OCI-LY3 (cell line): ENCODE results near the gene PRKCQ.

Source experiments
- H2AFZ ChIP-seq: fragments of 200-600, 300-600 bp; shearing (Covaris generic); 2 replicates; pipeline ENCODE4 v1.6.0; 2014; ENCODE audit warnings: antibody characterized with exemption, low read depth, low read length
- H3K27ac ChIP-seq: fragments of 200-600, 300-600 bp; sonication (generic); 2 replicates; pipeline ENCODE4 v1.5.1; 2014; ENCODE audit warnings: mild to moderate bottlenecking, low read length, moderate library complexity, mixed read lengths
- H3K27me3 ChIP-seq: fragments of 200-600, 300-600 bp; sonication (generic); 2 replicates; pipeline ENCODE4 v1.6.1; 2014; ENCODE audit warnings: low read depth, low read length, mixed read lengths
- H3K36me3 ChIP-seq: fragments of 200-600, 300-600 bp; sonication (generic); replicated peaks from 2 replicates; pipeline ENCODE3; 2014; ENCODE audit warnings: low read depth, low read length, mixed read lengths
- H3K4me1 ChIP-seq: fragments of 300-600, 200-600 bp; sonication (generic); 2 replicates; pipeline ENCODE4 v1.6.1; 2014; ENCODE audit warnings: low read length, mixed read lengths
- H3K4me2 ChIP-seq: fragments of 200-600, 300-600 bp; sonication (generic); 2 replicates; pipeline ENCODE4 v1.6.1; 2014; ENCODE audit warnings: low read length, mixed read lengths
- H3K4me3 ChIP-seq: fragments of 300-600, 200-600 bp; sonication (generic); 2 replicates; pipeline ENCODE4 v1.5.1; 2014; ENCODE audit warnings: antibody characterized with exemption, mild to moderate bottlenecking, low read length, moderate library complexity
- H3K79me2 ChIP-seq: fragments of 300-600, 200-600 bp; shearing (Covaris generic); 2 replicates; pipeline ENCODE4 v1.6.1; 2014; ENCODE audit warnings: mild to moderate bottlenecking, low read length, mixed read lengths
- H3K9ac ChIP-seq: fragments of 300-600, 200-600 bp; shearing (Covaris generic); 2 replicates; pipeline ENCODE4 v1.6.0; 2014; ENCODE audit warnings: mild to moderate bottlenecking, low read length, moderate library complexity
- H3K9me3 ChIP-seq: fragments of 200-600, 300-600 bp; shearing (Covaris generic); 2 replicates; pipeline ENCODE4 v1.6.1; 2014; ENCODE audit warnings: low read length, mixed read lengths; ENCODE audit not compliant: insufficient read depth
- H4K20me1 ChIP-seq: fragments of 200-600, 300-600 bp; sonication (generic); 2 replicates; pipeline ENCODE4 v1.6.1; 2016; ENCODE audit warnings: low read length, mixed read lengths; ENCODE audit not compliant: insufficient read depth
- CTCF ChIP-seq: fragments of 200-600, 300-600 bp; sonication (generic); IDR thresholded peaks from 2 replicates; pipeline ENCODE4 v1.5.1; 2014; ENCODE audit warnings: antibody characterized with exemption, low read length, low read depth
- EZH2phosphoT487 ChIP-seq: fragments of 200-600 bp; shearing (Covaris generic); IDR thresholded peaks from 2 replicates; pipeline ENCODE4 v1.6.1; 2018; ENCODE audit warnings: antibody characterized with exemption, mixed run types, low read depth

Gene PRKCQ

GRCh38 chr10:6567203-6567703 is 12.8 kb downstream of the PRKCQ start:
- H4K20me1 ChIP-seq, result no peaks in the 10 kb centered on the region
- no peaks in the 10 kb centered on the region for H3K79me2 ChIP-seq
- no peak for TF ChIP-seq CTCF
- no peak for TF ChIP-seq EZH2phosphoT487
- H3K4me3 ChIP-seq, result no peak overlapping the region
- no peaks in the 10 kb centered on the region for H3K4me1 ChIP-seq
- H3K9ac ChIP-seq, result no peak overlapping the region
- no peak overlapping the region for H3K27ac ChIP-seq
- no peak overlapping the region for H2AFZ ChIP-seq
- H3K27me3 ChIP-seq, result no peaks in the 10 kb centered on the region; the same call in 1 of the 2 replicates
- no peaks in the 10 kb centered on the region for H3K36me3 ChIP-seq
- no peak overlapping the region for H3K4me2 ChIP-seq
- no peaks in the 10 kb centered on the region for H3K9me3 ChIP-seq

- no peaks in the 10 kb centered on the region for H4K20me1 ChIP-seq
- H3K9ac ChIP-seq, result no peak overlapping the region
- H3K36me3 ChIP-seq, result no peaks in the 10 kb centered on the region
- H3K9me3 ChIP-seq, result no peaks in the 10 kb centered on the region
- H3K4me1 ChIP-seq, result no peaks in the 10 kb centered on the region
- H3K4me2 ChIP-seq, result no peak overlapping the region
- no peak overlapping the region for H2AFZ ChIP-seq
- TF ChIP-seq EZH2phosphoT487 (no peak), CTCF (no peak)
- no peaks in the 10 kb centered on the region for H3K79me2 ChIP-seq
- H3K27ac ChIP-seq, result no peak overlapping the region
- H3K4me3 ChIP-seq, result no peak overlapping the region
- no peaks in the 10 kb centered on the region; the same call in 1 of the 2 replicates for H3K27me3 ChIP-seq
Measured at GRCh38 chr10:6565588-6565987, 14.5 kb downstream of the PRKCQ start.

DNA sequence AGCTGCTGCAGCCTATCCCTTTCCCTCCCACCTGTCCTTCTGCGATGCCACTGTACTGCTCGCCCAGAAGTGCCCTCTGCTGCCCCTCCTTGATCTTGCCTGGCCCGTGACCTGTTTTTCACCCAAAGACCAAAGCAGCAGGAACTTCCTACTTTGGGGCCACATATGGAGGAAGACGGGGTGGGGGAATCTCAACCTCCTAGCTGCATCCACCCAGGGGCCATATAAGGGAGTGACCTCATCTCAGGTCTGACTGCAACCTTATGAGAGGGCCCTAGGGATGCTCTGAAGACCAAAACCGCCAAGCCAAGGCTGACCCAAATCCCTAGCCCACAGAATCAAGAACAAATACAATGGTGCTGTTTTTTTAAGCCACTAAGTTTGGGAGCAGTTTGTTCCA is 15.7 kb downstream of the PRKCQ start:
- Histone ChIP-seq H3K36me3 (no peaks in the 10 kb centered on the region), H3K27ac (no peak overlapping the region), H4K20me1 (no peaks in the 10 kb centered on the region), H3K4me2 (no peak overlapping the region), H3K9ac (no peak overlapping the region), H3K4me1 (no peaks in the 10 kb centered on the region), H3K4me3 (no peak overlapping the region), H2AFZ (no peak overlapping the region), H3K79me2 (no peaks in the 10 kb centered on the region), H3K9me3 (no peaks in the 10 kb centered on the region), H3K27me3 (no peaks in the 10 kb centered on the region; the same call in 1 of the 2 replicates)
- TF ChIP-seq EZH2phosphoT487 (no peak), CTCF (no peak)

GRCh38 chr10:6563731-6564130 is 16.3 kb downstream of the PRKCQ start:
- H4K20me1 ChIP-seq, result no peaks in the 10 kb centered on the region
- no peaks in the 10 kb centered on the region for H3K79me2 ChIP-seq
- no peak overlapping the region for H3K9ac ChIP-seq
- no peaks in the 10 kb centered on the region for H3K27me3 ChIP-seq
- no peak for TF ChIP-seq EZH2phosphoT487
- no peak for TF ChIP-seq CTCF
- no peaks in the 10 kb centered on the region for H3K36me3 ChIP-seq
- no peak overlapping the region for H3K4me2 ChIP-seq
- H3K9me3 ChIP-seq, result no peaks in the 10 kb centered on the region
- H3K4me3 ChIP-seq, result no peak overlapping the region
- no peaks in the 10 kb centered on the region for H3K4me1 ChIP-seq
- no peak overlapping the region for H2AFZ ChIP-seq
- H3K27ac ChIP-seq, result no peak overlapping the region
